GM12875 (cell line): ENCODE data around the gene ZFP36L1.
A peak's percentile ranks its signal among the peaks of the same experiment; 100 is the strongest.

ENCODE experiments used
- H3K4me3 ChIP-seq: one replicate; pipeline ENCODE4 v1.5.1; 2011; ENCODE audit warnings: low read depth, low read length, control low read depth
- CTCF ChIP-seq: IDR thresholded peaks from 2 replicates; pipeline ENCODE4 v1.5.1; 2011; ENCODE audit warnings: low read depth, mild to moderate bottlenecking, control low read depth, inconsistent platforms, low read length, moderate library complexity, borderline replicate concordance; ENCODE audit not compliant: insufficient read depth

Gene ZFP36L1

GRCh38 chr14:68796418-68797101 is 3.7 kb upstream of the ZFP36L1 start:
- peak overlapping the region; percentile 88 for H3K4me3 ChIP-seq
- TF ChIP-seq CTCF, result no peak

- peak overlapping the region; percentile 88 for H3K4me3 ChIP-seq
- peak; percentile 72 for TF ChIP-seq CTCF
These were observed 2.9 kb upstream of the ZFP36L1 start for GRCh38 chr14:68795597-68796417.

GRCh38 chr14:68794851-68795596 is 2.2 kb upstream of the ZFP36L1 start:
- TF ChIP-seq CTCF, result no peak
- peak overlapping the region; percentile 88 for H3K4me3 ChIP-seq

GRCh38 chr14:68794130-68794850 is 1.4 kb upstream of the ZFP36L1 start:
- peak overlapping the region; percentile 88 for H3K4me3 ChIP-seq
- TF ChIP-seq CTCF, result no peak

- TF ChIP-seq CTCF, result no peak
- H3K4me3 ChIP-seq, result peak overlapping the region; percentile 88
These were observed 865 bp upstream of the ZFP36L1 start for GRCh38 chr14:68793734-68794129.

- no peak for TF ChIP-seq CTCF
- peak overlapping the region; percentile 88 for H3K4me3 ChIP-seq
These were observed 239 bp downstream of the ZFP36L1 start for GRCh38 chr14:68792678-68792978.
